HepG2 (cell line): ENCODE data around the gene PGS1. TPM values are rescaled to one million over a fixed set of nuclear protein-coding genes. Genes with fewer than 3 reads are reported as not detected.

Experiments used
- ARHGAP35 ChIP-seq: sonication (generic); formaldehyde crosslinking; IDR thresholded peaks from 2 replicates; pipeline ENCODE4 v1.9.0; 2022; ENCODE audit warnings: mild to moderate bottlenecking, inconsistent platforms, moderate library complexity, missing genetic modification reagents, borderline replicate concordance
- CBFB ChIP-seq: sonication (generic); formaldehyde crosslinking; IDR thresholded peaks from 2 replicates; pipeline ENCODE4 v1.4.0; 2020; ENCODE audit warnings: missing genetic modification reagents
- DR1 ChIP-seq: sonication (generic); formaldehyde crosslinking; IDR thresholded peaks from 2 replicates; pipeline ENCODE4 v1.8.0; 2021; ENCODE audit warnings: mild to moderate bottlenecking, missing genetic modification reagents, inconsistent platforms
- ELF1 ChIP-seq: sonication (generic); formaldehyde crosslinking; IDR thresholded peaks from 2 replicates; pipeline ENCODE4 v1.4.0; 2020; ENCODE audit warnings: missing genetic modification reagents
- HNF4A ChIP-seq: sonication (generic); formaldehyde crosslinking; IDR thresholded peaks from 2 replicates; pipeline ENCODE4 v1.4.0; 2020; ENCODE audit warnings: missing genetic modification reagents
- KAT7 ChIP-seq: IDR thresholded peaks from 2 replicates; pipeline ENCODE4 v1.6.1; 2018; ENCODE audit warnings: borderline replicate concordance, missing compliant biosample characterization
- KLF13 ChIP-seq: sonication (generic); formaldehyde crosslinking; IDR thresholded peaks from 2 replicates; pipeline ENCODE4 v1.4.0; 2020; ENCODE audit warnings: mild to moderate bottlenecking, missing genetic modification reagents
- MAZ ChIP-seq, 2 experiments: sonication (generic) in 1 of 2; formaldehyde crosslinking in 1 of 2; IDR thresholded peaks; 2 replicates each; pipeline versions ENCODE4 v1.5.0 to v1.6.1; 2012 to 2020; ENCODE audit warnings: low read depth in 2 of 2, mild to moderate bottlenecking in 2 of 2, borderline replicate concordance in 1 of 2, improper control_type of control experiment in 1 of 2, low read length in 1 of 2, missing genetic modification reagents in 1 of 2, moderate library complexity in 1 of 2
- MYC ChIP-seq: sonication (generic); formaldehyde crosslinking; IDR thresholded peaks from 2 replicates; pipeline ENCODE4 v1.9.0; 2021; ENCODE audit warnings: missing genetic modification reagents, borderline replicate concordance
- PHF20 ChIP-seq: sonication (generic); formaldehyde crosslinking; IDR thresholded peaks from 2 replicates; pipeline ENCODE4 v1.5.0; 2020; ENCODE audit warnings: mild to moderate bottlenecking, missing genetic modification reagents
- RFX1 ChIP-seq: fragments of 450-650 bp; IDR thresholded peaks from 2 replicates; pipeline ENCODE4 v1.6.1; 2017
- RFX3 ChIP-seq: IDR thresholded peaks from 2 replicates; pipeline ENCODE4 v1.6.1; 2016; ENCODE audit warnings: missing biosample characterization, missing genetic modification reagents
- ZNF253 ChIP-seq: sonication (generic); formaldehyde crosslinking; IDR thresholded peaks from 2 replicates; pipeline ENCODE4 v1.8.0; 2022; ENCODE audit warnings: mild to moderate bottlenecking, missing genetic modification reagents, borderline replicate concordance
- ZNF274 ChIP-seq: sonication (generic); formaldehyde crosslinking; IDR thresholded peaks from 2 replicates; pipeline ENCODE4 v1.5.1; 2020; ENCODE audit warnings: mild to moderate bottlenecking, missing genetic modification reagents
- ZNF558 ChIP-seq: sonication (generic); formaldehyde crosslinking; IDR thresholded peaks from 2 replicates; pipeline ENCODE4 v1.9.0; 2022; ENCODE audit warnings: mild to moderate bottlenecking, missing genetic modification reagents, borderline replicate concordance
- ZNF570 ChIP-seq: sonication (generic); formaldehyde crosslinking; IDR thresholded peaks from 2 replicates; pipeline ENCODE4 v1.4.0; 2020; ENCODE audit warnings: mild to moderate bottlenecking, missing genetic modification reagents, borderline replicate concordance
- ZNF644 ChIP-seq: IDR thresholded peaks from 2 replicates; pipeline ENCODE4 v1.6.1; 2016; ENCODE audit warnings: low read depth
- polyA plus RNA-seq, 8 experiments: library from polyadenylated mRNA; depleted of rRNA in 3 of 8; stranded (reverse) in 7 of 8; unstranded in 1 of 8; fragments of >200 nt; fragmentation: Illumina TruSeq in 4 of 8; extraction: Trizol in 4 of 8; gene quantifications; 2 replicates each; pipeline versions ENCODE4 v1.2.1 to v1.2.3, GENCODE V29; 2011 to 2016; ENCODE audit warnings: low read depth in 4 of 8, missing spikeins in 1 of 8, mixed read lengths in 1 of 8; ENCODE audit not compliant: insufficient read depth in 1 of 8
- total RNA-seq, 5 experiments: library from RNA; depleted of rRNA; stranded (reverse); fragments of >200 nt; fragmentation: Illumina TruSeq; extraction: Trizol; gene quantifications; 2 replicates each; pipeline ENCODE4 v1.2.3, GENCODE V29; 2016; ENCODE audit warnings: low read depth in 1 of 5
- TF ChIP-seq, protein P1 (sequence below): sonication (generic); formaldehyde crosslinking; IDR thresholded peaks from 2 replicates; pipeline ENCODE4 v1.4.0; 2020; ENCODE audit warnings: mild to moderate bottlenecking, missing genetic modification reagents
- TF ChIP-seq, protein P2 (sequence below): sonication (generic); formaldehyde crosslinking; conservative IDR thresholded peaks from 2 replicates; pipeline ENCODE4 v1.4.0; 2020; ENCODE audit warnings: missing genetic modification reagents
- TF ChIP-seq, protein P3 (sequence below): sonication (generic); formaldehyde crosslinking; IDR thresholded peaks from 2 replicates; pipeline ENCODE4 v1.8.1; 2023; ENCODE audit warnings: missing genetic modification reagents, mild to moderate bottlenecking, borderline replicate concordance
- TF ChIP-seq, protein P4 (sequence below): sonication (generic); formaldehyde crosslinking; IDR thresholded peaks from 2 replicates; pipeline ENCODE4 v1.4.0; 2020; ENCODE audit warnings: mild to moderate bottlenecking, missing genetic modification reagents

PGS1 gene
- total and polyA plus RNA-seq, 2 of the 13 experiments (the other 11 are each of a cell fraction or from before 2014, with no cell fraction given) = 25.9 to 31.5 TPM

DNA sequence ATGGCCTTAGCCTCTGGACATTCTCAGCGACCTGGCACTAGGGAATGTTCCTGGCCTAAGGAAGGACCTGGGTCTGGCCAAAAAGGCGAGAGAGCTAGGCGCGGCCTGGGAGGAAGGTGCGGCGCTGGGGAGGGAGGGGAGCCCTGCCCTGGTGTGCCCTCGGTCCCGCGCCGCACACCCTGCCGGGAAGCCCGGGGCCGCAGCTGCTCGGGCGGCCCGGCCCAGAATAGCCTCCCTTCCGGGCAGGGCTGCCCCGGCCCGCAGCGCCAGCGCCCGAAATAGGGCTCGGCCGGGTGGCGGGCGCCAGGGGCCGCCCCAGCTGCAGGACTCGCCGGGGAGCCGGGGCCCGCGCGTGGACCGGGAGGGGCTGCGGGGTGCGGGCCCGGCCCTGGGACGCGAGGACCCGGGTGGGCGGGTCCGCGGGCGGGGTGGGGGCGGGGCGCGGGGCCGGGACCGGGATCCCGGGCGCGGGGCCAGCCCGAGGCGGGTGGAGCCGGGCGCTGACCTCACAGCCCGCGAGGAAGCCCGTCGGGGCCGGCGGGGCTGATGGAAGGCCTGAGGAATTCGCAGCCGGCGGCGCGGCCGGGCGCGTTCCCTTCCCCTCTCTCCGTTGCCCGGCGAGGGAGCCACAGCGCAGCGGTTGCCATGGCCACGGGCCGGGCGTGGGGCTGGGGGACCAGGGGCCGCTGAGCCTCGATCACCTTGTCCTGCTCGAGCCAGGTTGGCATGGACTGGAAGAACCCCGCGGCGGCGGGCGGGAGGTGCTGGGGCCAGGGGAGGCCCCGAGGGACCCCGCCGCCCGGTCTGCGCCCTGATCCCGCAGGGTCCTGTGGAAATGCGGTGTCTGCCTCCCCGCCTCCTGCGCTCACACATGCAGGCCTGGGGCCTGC, 36.6 kb upstream of the PGS1 start (continued):
- TF ChIP-seq, protein P1, sequence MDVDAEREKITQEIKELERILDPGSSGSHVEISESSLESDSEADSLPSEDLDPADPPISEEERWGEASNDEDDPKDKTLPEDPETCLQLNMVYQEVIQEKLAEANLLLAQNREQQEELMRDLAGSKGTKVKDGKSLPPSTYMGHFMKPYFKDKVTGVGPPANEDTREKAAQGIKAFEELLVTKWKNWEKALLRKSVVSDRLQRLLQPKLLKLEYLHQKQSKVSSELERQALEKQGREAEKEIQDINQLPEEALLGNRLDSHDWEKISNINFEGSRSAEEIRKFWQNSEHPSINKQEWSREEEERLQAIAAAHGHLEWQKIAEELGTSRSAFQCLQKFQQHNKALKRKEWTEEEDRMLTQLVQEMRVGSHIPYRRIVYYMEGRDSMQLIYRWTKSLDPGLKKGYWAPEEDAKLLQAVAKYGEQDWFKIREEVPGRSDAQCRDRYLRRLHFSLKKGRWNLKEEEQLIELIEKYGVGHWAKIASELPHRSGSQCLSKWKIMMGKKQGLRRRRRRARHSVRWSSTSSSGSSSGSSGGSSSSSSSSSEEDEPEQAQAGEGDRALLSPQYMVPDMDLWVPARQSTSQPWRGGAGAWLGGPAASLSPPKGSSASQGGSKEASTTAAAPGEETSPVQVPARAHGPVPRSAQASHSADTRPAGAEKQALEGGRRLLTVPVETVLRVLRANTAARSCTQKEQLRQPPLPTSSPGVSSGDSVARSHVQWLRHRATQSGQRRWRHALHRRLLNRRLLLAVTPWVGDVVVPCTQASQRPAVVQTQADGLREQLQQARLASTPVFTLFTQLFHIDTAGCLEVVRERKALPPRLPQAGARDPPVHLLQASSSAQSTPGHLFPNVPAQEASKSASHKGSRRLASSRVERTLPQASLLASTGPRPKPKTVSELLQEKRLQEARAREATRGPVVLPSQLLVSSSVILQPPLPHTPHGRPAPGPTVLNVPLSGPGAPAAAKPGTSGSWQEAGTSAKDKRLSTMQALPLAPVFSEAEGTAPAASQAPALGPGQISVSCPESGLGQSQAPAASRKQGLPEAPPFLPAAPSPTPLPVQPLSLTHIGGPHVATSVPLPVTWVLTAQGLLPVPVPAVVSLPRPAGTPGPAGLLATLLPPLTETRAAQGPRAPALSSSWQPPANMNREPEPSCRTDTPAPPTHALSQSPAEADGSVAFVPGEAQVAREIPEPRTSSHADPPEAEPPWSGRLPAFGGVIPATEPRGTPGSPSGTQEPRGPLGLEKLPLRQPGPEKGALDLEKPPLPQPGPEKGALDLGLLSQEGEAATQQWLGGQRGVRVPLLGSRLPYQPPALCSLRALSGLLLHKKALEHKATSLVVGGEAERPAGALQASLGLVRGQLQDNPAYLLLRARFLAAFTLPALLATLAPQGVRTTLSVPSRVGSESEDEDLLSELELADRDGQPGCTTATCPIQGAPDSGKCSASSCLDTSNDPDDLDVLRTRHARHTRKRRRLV = no peak
- TF ChIP-seq PHF20 (CRISPR knock-in tag) (no peak), DR1 (no peak), KAT7 (CRISPR knock-in tag) (no peak), KLF13 (no peak), MAZ (IDR thresholded peaks at IDR 0.05; ENCODE audit: borderline replicate concordance, low read depth, low read length) (no peak), MAZ (CRISPR knock-in tag; IDR thresholded peaks at IDR 0.05; ENCODE audit: low read depth) (no peak), ZNF570 (CRISPR knock-in tag) (no peak), RFX1 (peak; percentile 44; the same call in 1 of the 2 replicates), CBFB (no peak), HNF4A (CRISPR knock-in tag) (no peak), ZNF558 (CRISPR knock-in tag) (no peak), ZNF274 (CRISPR knock-in tag) (no peak), ZNF644 (no peak), ARHGAP35 (CRISPR knock-in tag) (no peak), ZNF253 (CRISPR knock-in tag) (no peak), RFX3 (CRISPR knock-in tag) (peak; percentile 37; the same call in 1 of the 2 replicates), MYC (CRISPR knock-in tag) (0 out of 2 replicates have a peak, but pooled peaks have one; percentile 13), ELF1 (no peak)
- TF ChIP-seq, protein P2, sequence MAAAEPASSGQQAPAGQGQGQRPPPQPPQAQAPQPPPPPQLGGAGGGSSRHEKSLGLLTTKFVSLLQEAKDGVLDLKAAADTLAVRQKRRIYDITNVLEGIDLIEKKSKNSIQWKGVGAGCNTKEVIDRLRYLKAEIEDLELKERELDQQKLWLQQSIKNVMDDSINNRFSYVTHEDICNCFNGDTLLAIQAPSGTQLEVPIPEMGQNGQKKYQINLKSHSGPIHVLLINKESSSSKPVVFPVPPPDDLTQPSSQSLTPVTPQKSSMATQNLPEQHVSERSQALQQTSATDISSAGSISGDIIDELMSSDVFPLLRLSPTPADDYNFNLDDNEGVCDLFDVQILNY (CRISPR knock-in tag) = no peak
- TF ChIP-seq, protein P3, sequence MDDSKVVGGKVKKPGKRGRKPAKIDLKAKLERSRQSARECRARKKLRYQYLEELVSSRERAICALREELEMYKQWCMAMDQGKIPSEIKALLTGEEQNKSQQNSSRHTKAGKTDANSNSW = 0 out of 2 replicates have a peak, but pooled peaks have one; percentile 33
- TF ChIP-seq, protein P4, sequence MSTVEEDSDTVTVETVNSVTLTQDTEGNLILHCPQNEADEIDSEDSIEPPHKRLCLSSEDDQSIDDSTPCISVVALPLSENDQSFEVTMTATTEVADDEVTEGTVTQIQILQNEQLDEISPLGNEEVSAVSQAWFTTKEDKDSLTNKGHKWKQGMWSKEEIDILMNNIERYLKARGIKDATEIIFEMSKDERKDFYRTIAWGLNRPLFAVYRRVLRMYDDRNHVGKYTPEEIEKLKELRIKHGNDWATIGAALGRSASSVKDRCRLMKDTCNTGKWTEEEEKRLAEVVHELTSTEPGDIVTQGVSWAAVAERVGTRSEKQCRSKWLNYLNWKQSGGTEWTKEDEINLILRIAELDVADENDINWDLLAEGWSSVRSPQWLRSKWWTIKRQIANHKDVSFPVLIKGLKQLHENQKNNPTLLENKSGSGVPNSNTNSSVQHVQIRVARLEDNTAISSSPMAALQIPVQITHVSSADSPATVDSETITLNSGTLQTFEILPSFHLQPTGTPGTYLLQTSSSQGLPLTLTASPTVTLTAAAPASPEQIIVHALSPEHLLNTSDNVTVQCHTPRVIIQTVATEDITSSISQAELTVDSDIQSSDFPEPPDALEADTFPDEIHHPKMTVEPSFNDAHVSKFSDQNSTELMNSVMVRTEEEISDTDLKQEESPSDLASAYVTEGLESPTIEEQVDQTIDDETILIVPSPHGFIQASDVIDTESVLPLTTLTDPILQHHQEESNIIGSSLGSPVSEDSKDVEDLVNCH (CRISPR knock-in tag) = no peak
